LNCAP (cell line): ENCODE data around the gene RTN4.

Experiments used
- TF ChIP-seq, protein P1 (sequence below): fragments of 450-650 bp; IDR thresholded peaks from 2 replicates; pipeline ENCODE4 v1.5.1; 2017; ENCODE audit warnings: mild to moderate bottlenecking

RTN4 gene, protein sequence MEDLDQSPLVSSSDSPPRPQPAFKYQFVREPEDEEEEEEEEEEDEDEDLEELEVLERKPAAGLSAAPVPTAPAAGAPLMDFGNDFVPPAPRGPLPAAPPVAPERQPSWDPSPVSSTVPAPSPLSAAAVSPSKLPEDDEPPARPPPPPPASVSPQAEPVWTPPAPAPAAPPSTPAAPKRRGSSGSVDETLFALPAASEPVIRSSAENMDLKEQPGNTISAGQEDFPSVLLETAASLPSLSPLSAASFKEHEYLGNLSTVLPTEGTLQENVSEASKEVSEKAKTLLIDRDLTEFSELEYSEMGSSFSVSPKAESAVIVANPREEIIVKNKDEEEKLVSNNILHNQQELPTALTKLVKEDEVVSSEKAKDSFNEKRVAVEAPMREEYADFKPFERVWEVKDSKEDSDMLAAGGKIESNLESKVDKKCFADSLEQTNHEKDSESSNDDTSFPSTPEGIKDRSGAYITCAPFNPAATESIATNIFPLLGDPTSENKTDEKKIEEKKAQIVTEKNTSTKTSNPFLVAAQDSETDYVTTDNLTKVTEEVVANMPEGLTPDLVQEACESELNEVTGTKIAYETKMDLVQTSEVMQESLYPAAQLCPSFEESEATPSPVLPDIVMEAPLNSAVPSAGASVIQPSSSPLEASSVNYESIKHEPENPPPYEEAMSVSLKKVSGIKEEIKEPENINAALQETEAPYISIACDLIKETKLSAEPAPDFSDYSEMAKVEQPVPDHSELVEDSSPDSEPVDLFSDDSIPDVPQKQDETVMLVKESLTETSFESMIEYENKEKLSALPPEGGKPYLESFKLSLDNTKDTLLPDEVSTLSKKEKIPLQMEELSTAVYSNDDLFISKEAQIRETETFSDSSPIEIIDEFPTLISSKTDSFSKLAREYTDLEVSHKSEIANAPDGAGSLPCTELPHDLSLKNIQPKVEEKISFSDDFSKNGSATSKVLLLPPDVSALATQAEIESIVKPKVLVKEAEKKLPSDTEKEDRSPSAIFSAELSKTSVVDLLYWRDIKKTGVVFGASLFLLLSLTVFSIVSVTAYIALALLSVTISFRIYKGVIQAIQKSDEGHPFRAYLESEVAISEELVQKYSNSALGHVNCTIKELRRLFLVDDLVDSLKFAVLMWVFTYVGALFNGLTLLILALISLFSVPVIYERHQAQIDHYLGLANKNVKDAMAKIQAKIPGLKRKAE

DNA sequence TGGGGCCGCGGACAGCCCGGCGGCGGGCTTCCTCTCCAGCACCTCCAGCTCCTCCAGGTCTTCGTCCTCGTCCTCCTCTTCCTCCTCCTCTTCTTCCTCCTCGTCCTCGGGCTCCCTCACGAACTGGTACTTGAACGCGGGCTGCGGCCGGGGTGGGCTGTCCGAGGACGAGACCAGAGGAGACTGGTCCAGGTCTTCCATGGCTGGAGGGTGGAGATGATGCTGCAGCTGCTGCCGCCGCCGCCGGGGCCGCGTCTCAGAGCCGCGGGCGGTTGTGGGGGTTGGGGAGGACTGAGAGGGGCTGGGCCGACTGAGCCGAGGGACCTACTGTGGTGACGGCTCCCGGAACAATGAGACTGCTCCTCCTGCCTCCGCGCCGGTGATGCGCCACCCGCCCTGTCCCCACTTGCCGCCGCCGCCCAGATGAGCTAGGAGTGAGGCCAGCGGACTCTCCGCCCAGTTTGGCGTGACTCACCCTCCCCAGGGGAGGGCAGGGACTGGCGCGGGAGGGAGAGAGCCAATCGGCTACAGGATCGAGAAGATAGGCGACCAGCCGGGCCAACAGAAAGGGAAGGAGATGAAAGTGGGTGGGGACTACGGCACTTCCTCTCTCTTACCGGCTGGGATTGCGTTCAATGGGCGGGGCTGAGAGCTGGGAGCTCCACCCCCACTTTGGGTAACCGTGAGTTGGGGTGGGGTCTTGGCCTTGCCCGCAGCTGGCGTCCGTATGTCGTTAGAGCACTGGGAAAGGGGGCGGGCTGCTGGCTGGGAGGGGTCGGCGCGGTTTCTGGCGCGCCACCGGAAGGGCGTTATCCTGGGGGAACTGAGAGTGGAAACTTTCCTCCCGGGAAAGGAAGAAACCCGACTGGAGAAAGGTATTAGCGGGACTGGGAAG lies at the start of gene RTN4:
TSS of gene RTN4 (minus strand) at position 352 of the 895 bp plus-strand sequence. CDS start at position 201, 151 bp downstream.
- TF ChIP-seq, protein P1, sequence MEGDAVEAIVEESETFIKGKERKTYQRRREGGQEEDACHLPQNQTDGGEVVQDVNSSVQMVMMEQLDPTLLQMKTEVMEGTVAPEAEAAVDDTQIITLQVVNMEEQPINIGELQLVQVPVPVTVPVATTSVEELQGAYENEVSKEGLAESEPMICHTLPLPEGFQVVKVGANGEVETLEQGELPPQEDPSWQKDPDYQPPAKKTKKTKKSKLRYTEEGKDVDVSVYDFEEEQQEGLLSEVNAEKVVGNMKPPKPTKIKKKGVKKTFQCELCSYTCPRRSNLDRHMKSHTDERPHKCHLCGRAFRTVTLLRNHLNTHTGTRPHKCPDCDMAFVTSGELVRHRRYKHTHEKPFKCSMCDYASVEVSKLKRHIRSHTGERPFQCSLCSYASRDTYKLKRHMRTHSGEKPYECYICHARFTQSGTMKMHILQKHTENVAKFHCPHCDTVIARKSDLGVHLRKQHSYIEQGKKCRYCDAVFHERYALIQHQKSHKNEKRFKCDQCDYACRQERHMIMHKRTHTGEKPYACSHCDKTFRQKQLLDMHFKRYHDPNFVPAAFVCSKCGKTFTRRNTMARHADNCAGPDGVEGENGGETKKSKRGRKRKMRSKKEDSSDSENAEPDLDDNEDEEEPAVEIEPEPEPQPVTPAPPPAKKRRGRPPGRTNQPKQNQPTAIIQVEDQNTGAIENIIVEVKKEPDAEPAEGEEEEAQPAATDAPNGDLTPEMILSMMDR = no peak

DNA sequence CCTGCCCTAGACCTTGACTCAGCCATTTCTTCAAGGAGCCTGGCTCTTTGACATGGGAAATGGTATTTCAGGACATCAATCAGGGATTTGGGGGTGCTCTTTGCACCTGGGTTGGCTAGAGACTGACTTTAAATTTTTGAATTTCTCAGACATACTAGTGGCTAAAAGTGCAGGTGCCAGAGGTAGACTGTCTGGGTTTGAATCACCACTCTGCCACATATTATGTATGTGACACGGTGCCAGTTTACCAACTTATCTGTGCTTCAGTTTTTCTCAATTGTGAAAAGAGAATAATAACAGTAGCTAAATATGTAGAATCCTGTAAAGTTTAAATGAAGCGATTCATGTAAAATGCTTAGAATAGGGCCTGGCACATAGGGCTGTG lies 49.2 kb upstream of the RTN4 start:
- TF ChIP-seq, protein P1 = no peak

DNA sequence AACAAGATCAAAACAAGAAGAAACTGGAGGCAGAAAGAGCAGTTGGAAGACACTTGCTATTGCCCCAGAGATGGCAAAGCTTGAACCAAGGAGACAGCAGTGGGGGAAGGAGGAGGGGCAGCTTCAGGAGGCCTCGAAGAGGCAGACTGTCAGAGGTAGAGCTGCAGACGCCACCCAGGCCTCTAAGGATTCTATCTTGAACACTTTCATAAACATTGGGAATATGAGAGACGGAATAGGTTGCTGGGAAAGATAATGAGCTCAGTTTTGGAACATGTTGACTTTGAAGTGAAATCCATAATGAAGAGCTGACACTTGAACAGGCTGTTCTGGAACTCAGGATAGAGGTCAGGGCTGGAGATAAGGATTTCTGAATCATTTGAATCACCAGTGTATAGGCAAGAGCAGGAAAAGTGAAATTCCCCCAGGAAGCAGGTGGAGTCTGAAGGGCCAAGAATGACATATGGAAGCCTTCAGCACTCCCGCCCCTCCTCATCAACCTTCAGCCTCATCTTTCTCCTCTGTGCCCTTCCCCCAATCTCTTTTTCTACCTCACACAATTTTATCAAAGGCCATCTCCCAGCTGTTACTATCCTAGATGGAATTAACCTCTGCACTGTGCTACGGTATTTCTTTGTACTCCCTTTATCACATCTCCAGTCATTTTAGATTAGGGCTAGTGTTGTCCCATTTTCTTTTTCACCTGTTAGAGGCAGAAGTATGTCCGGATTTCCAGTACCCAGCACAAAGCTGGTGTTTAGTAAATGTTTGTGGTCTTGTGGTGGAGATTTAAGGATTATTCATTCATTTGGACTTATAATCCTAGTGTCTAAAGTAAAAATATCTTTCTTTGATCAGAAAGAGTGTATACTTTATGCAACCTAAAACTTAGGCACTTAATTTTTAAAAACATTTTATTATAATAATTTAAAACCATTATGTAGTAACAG lies 47.5 kb upstream of the RTN4 start:
- TF ChIP-seq, protein P1 = no peak

DNA sequence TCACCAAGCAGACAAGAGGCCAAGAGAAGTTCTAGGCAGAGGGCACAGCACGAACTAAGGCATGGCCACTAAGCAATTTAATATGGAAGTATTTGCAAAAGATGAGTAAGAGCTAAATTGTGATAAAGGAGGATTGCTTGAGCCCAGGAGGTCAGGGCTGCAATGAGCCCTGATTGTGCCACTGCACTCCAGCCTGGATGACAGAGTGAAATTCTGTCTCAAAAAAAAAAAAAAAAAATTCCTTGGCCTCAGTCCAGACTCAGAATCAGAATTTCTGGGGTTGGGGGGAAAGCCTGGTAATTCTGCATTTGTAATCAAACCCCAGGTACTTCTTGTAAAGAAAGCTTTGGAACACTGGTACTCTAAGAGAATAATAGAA lies 46.8 kb upstream of the RTN4 start:
- TF ChIP-seq, protein P1 = no peak

DNA sequence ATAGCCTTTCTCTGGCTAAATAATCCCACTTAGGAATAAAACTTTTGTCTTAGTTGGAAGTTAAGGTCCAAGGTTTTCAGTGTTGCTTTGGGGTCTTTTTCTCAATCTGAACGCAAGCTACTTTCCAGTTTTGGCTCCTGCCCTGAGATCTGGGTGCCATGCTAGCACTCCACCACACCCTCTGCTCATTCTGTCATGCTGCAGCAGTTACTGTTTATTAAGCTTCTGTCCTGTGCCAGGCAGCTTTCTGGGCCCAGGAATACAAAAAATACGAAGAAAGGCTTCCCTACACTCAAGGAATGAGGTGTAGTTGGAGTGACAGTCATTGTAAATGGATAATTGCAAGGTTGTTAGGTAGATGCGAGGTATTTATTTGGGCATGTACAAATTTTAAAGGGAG lies 46.3 kb upstream of the RTN4 start:
- TF ChIP-seq, protein P1 = no peak

DNA sequence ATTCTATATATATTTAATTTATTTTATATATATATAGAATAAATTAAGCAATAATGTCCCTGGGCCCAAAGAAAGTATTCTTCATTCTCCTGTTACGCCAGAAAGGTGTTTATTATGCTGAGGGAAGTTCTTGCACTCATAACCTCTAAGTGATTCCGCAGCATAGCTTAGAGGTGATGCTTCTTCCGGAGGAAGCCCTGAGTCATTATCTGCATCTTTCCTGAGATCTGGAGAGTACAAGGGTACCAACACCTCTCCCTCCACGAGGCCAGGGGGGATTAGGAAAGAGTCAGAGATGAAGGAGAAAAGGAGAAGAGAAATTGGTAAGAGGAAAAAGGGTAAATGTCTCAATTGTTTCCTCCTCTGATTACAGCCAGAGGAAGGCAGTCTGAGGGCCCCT lies 43.1 kb upstream of the RTN4 start:
- TF ChIP-seq, protein P1 = no peak
